ENCODE measurements around the gene ANKRD50. TPM values are rescaled to one million over a fixed set of nuclear protein-coding genes. Genes with fewer than 3 reads are reported as not detected.

The ANKRD50 gene
- total RNA-seq, 1 experiment from 2014 or later: 14.3 TPM

GRCh38 chr4:124635331-124635730 lies 77.2 kb downstream of the ANKRD50 start:
- Histone ChIP-seq H3K9me3 (ENCODE audit: control insufficient read depth, insufficient read depth, low read depth, low read length) (no peaks in the 10 kb centered on the region), H3K4me1 (ENCODE audit: control insufficient read depth, insufficient read depth, low read length) (no peaks in the 10 kb centered on the region), H3K27ac (ENCODE audit: low read length) (no peak overlapping the region), H3K36me3 (ENCODE audit: control insufficient read depth, insufficient read depth, low read length) (no peaks in the 10 kb centered on the region), H3K27me3 (ENCODE audit: control insufficient read depth, insufficient read depth, low read length) (no peaks in the 10 kb centered on the region), H3K4me3 (ENCODE audit: low read depth in 2 of 2, low read length in 2 of 2) (no peak overlapping the region)
- BruUV-seq (replicated peaks): no TSS peak
- intact Hi-C loops (cut with micrococcal nuclease; ENCODE audit: unreplicated experiment) (no loop called here), in situ Hi-C loops (cut with HindIII; ENCODE audit: low pct_unique_long_range_greater_than_20kb, low sequenced_read_pairs) (no loop called here)
- DNase-seq (ENCODE audit: low read depth, low spot score) (no peak), ATAC-seq (no peak)
- TF ChIP-seq POLR2AphosphoS5 (IDR thresholded peaks at IDR 0.05; ENCODE audit: low read depth, low read length) (no peak), SIN3A (IDR thresholded peaks at IDR 0.05; ENCODE audit: borderline replicate concordance, insufficient read depth, low read depth, low read length) (no peak), CTCF (IDR thresholded peaks at IDR 0.05) (no peak), TCF7L2 (IDR thresholded peaks at IDR 0.05; ENCODE audit: low read depth, low read length) (no peak), REST (IDR thresholded peaks at IDR 0.05; ENCODE audit: insufficient read depth in 1 of 2, low read depth in 2 of 2, low read length in 1 of 2) (no peak)
- ChIA-PET POLR2A (no interaction called here), CTCF (no interaction called here)

DNA sequence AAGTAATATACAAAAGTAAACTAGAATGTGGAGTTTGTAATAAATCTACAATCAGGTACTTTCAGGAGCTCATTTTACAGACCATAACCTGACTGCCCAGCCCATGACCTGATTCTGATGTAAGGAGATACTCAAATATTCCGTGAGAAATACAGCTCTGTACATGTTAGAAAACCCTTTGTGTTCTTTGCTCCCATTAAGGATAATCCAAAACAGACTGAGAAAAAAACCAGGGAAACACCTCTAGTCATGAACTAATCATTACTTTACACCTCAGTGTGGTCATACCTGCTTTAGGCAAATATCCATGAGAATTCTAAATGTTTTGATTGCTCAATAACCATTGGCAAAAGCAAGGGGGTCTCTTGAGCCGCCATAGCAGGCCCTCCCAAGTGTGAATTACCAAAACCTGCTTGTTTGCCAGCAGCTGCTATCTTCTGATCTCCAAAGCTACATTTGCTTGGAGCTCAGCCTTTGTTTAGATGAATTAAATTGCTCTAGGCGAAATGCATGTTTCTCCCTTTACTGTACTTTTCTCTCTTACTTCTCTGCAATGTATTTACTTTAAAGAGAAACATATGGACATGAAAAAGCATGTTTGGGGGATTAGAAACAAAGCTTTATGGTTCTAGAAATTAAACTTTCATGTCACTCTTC lies 79.1 kb downstream of the ANKRD50 start:
- CTCF ChIA-PET: interaction anchor here (0.6 kb wide), 1 partner anchor 1227 kb away, joined by 3 read pairs; no protein-coding TSS in a partner anchor
- in situ Hi-C loops (cut with HindIII; ENCODE audit: low pct_unique_long_range_greater_than_20kb, low sequenced_read_pairs) (no loop called here), intact Hi-C loops (cut with micrococcal nuclease; ENCODE audit: unreplicated experiment) (no loop called here)
- TF ChIP-seq TCF7L2 (IDR thresholded peaks at IDR 0.05; ENCODE audit: low read depth, low read length): no peak
- TF ChIP-seq REST (IDR thresholded peaks at IDR 0.05; ENCODE audit: insufficient read depth in 1 of 2, low read depth in 2 of 2, low read length in 1 of 2): no peak
- Histone ChIP-seq H3K27me3 (ENCODE audit: control insufficient read depth, insufficient read depth, low read length) (no peaks in the 10 kb centered on the region), H3K4me3 (ENCODE audit: low read depth in 2 of 2, low read length in 2 of 2) (no peak overlapping the region), H3K4me1 (ENCODE audit: control insufficient read depth, insufficient read depth, low read length) (no peaks in the 10 kb centered on the region), H3K36me3 (ENCODE audit: control insufficient read depth, insufficient read depth, low read length) (no peaks in the 10 kb centered on the region), H3K9me3 (ENCODE audit: control insufficient read depth, insufficient read depth, low read depth, low read length) (no peaks in the 10 kb centered on the region), H3K27ac (ENCODE audit: low read length) (no peak overlapping the region)
- no peak for ATAC-seq
- DNase-seq (ENCODE audit: low read depth, low spot score): no peak
- BruUV-seq (replicated peaks): no TSS peak
- POLR2A ChIA-PET: no interaction called here

Measured in Panc1 (cell line).